Spinal cord (tissue), 10 donors: Measurements from ENCODE around the gene SUCO. TPM values are rescaled to one million over a fixed set of nuclear protein-coding genes. Genes with fewer than 3 reads are reported as not detected.
"Not testable (repeated sequence)": the region's sequence is repeated elsewhere in the genome, so short reads cannot be mapped to it uniquely, and the experiment has no call there.

Source experiments
- DNase-seq, 6 donors: peaks; one replicate each; pipeline versions ENCODE4 v3.0.0 to v3.0.0-alpha.2; 2013 to 2015; ENCODE audit warnings: low spot score in 6 of 6, low read depth in 4 of 6
- H3K27ac ChIP-seq: one replicate; pipeline ENCODE4 v1.5.1; 2013; ENCODE audit warnings: low read depth, low read length, control low read depth
- H3K27me3 ChIP-seq: one replicate; pipeline ENCODE4 v1.6.1; 2013; ENCODE audit warnings: low read length; ENCODE audit not compliant: control insufficient read depth, insufficient read depth
- H3K36me3 ChIP-seq: one replicate; pipeline ENCODE4 v1.6.1; 2013; ENCODE audit warnings: low read length; ENCODE audit not compliant: control insufficient read depth, insufficient read depth
- H3K4me1 ChIP-seq: one replicate; pipeline ENCODE4 v1.6.1; 2013; ENCODE audit warnings: low read length; ENCODE audit not compliant: control insufficient read depth, insufficient read depth
- H3K4me3 ChIP-seq: one replicate; pipeline ENCODE4 v1.5.1; 2013; ENCODE audit warnings: low read depth, low read length, control low read depth
- H3K9me3 ChIP-seq: one replicate; pipeline ENCODE4 v1.6.1; 2013; ENCODE audit warnings: low read length; ENCODE audit not compliant: control insufficient read depth, insufficient read depth
- WGBS: methylation state at CpG from one replicate; pipeline ENCODE4 v1.1.5; 2013; ENCODE audit warnings: missing lambda C conversion rate; ENCODE audit not compliant: insufficient coverage; 5-methylcytosine and 5-hydroxymethylcytosine counted together
- polyA plus RNA-seq, 2 donors: library from polyadenylated mRNA; unstranded; fragments of 120-200 nt; gene quantifications; one replicate each; pipeline ENCODE4 v1.2.1, GENCODE V29; 2013; ENCODE audit not compliant: insufficient read length in 2 of 2
- total RNA-seq, 2 donors: library from RNA; depleted of rRNA in 1 of 2; stranded (reverse); fragments of 120-200 nt in 1 of 2; fragments of >200 nt in 1 of 2; gene quantifications; one replicate each; pipeline versions ENCODE4 v1.2.3 to v1.2.4, GENCODE V29; 2013 to 2014
- donor health status: healthy.

The SUCO gene
- total and polyA plus RNA-seq, 4 donors: 35.0 to 81.0 (median 43.5) TPM

GRCh38 chr1:172492421-172492820 lies 40.5 kb upstream of the SUCO start:
- WGBS: no CpG with 5 or more reads among the region's 1 CpG
- Histone ChIP-seq H3K9me3 (no peaks in the 10 kb centered on the region), H3K36me3 (no peaks in the 10 kb centered on the region), H3K27ac (no peak overlapping the region), H3K4me1 (peaks cover 4% of the 10 kb centered on the region), H3K4me3 (no peak overlapping the region), H3K27me3 (no peaks in the 10 kb centered on the region)
- no peak for DNase-seq

GRCh38 chr1:172494166-172494565 lies 38.8 kb upstream of the SUCO start:
- no peak for DNase-seq
- no peak overlapping the region for H3K4me3 ChIP-seq
- peaks cover 4% of the 10 kb centered on the region for H3K4me1 ChIP-seq
- no peaks in the 10 kb centered on the region for H3K36me3 ChIP-seq
- H3K27me3 ChIP-seq: no peaks in the 10 kb centered on the region
- no peak overlapping the region for H3K27ac ChIP-seq
- 80% methylated on average over 1 of the region's 2 CpGs for WGBS
- H3K9me3 ChIP-seq: no peaks in the 10 kb centered on the region

GRCh38 chr1:172496127-172496526 lies 36.8 kb upstream of the SUCO start:
- H3K9me3 ChIP-seq, H3K4me1 ChIP-seq, H3K27me3 ChIP-seq, H3K36me3 ChIP-seq, H3K27ac ChIP-seq, H3K4me3 ChIP-seq, DNase-seq: not testable (repeated sequence)
- no CpG with 5 or more reads among the region's 5 CpGs for WGBS

- Histone ChIP-seq H3K9me3 (no peaks in the 10 kb centered on the region), H3K4me3 (no peak overlapping the region), H3K27ac (no peak overlapping the region), H3K27me3 (no peaks in the 10 kb centered on the region), H3K36me3 (no peaks in the 10 kb centered on the region), H3K4me1 (peaks cover 4% of the 10 kb centered on the region)
- 100% methylated on average over 1 of the region's 1 CpG for WGBS
- no peak for DNase-seq
Observed at GRCh38 chr1:172496678-172497077, 36.3 kb upstream of the SUCO start.

GRCh38 chr1:172497230-172497629 lies 35.7 kb upstream of the SUCO start:
- peak in 4 of 6 donors; percentile 3 to 55 (median 12) for DNase-seq
- H3K4me1 ChIP-seq: peaks cover 4% of the 10 kb centered on the region
- H3K4me3 ChIP-seq: no peak overlapping the region
- H3K27me3 ChIP-seq: no peaks in the 10 kb centered on the region
- H3K36me3 ChIP-seq: no peaks in the 10 kb centered on the region
- WGBS: 25% methylated on average over 5 of the region's 5 CpGs
- no peaks in the 10 kb centered on the region for H3K9me3 ChIP-seq
- H3K27ac ChIP-seq: no peak overlapping the region

GRCh38 chr1:172498857-172499256 lies 34.1 kb upstream of the SUCO start:
- DNase-seq: no peak

GRCh38 chr1:172499636-172500141 lies 33.3 kb upstream of the SUCO start:
- peaks cover 4% of the 10 kb centered on the region for H3K4me1 ChIP-seq
- no peak overlapping the region for H3K27ac ChIP-seq
- no peaks in the 10 kb centered on the region for H3K9me3 ChIP-seq
- no peak for DNase-seq
- no peak overlapping the region for H3K4me3 ChIP-seq
- WGBS: 81% methylated on average over 2 of the region's 3 CpGs
- no peaks in the 10 kb centered on the region for H3K27me3 ChIP-seq
- no peaks in the 10 kb centered on the region for H3K36me3 ChIP-seq

More at GRCh38 chr1:172498857-172499256, 34.1 kb upstream of the SUCO start:
- no peaks in the 10 kb centered on the region for H3K27me3 ChIP-seq
- no peak overlapping the region for H3K4me3 ChIP-seq
- no peaks in the 10 kb centered on the region for H3K36me3 ChIP-seq
- H3K27ac ChIP-seq: no peak overlapping the region
- WGBS: no CpG with 5 or more reads among the region's 2 CpGs
- H3K9me3 ChIP-seq: no peaks in the 10 kb centered on the region
- H3K4me1 ChIP-seq: peaks cover 4% of the 10 kb centered on the region

- H3K36me3 ChIP-seq: no peaks in the 10 kb centered on the region
- DNase-seq: no peak
- no peak overlapping the region for H3K27ac ChIP-seq
- H3K4me3 ChIP-seq: no peak overlapping the region
- WGBS: 44% methylated on average over 1 of the region's 2 CpGs
- no peaks in the 10 kb centered on the region for H3K27me3 ChIP-seq
- H3K4me1 ChIP-seq: peaks cover 4% of the 10 kb centered on the region
- no peaks in the 10 kb centered on the region for H3K9me3 ChIP-seq
Observed at GRCh38 chr1:172500207-172500606, 32.7 kb upstream of the SUCO start.

GRCh38 chr1:172507741-172508140 lies 25.2 kb upstream of the SUCO start:
- H3K4me1 ChIP-seq: no peaks in the 10 kb centered on the region
- no peaks in the 10 kb centered on the region for H3K9me3 ChIP-seq
- H3K4me3 ChIP-seq: no peak overlapping the region
- H3K27me3 ChIP-seq: no peaks in the 10 kb centered on the region
- no peak for DNase-seq
- H3K27ac ChIP-seq: no peak overlapping the region
- H3K36me3 ChIP-seq: no peaks in the 10 kb centered on the region

- no peaks in the 10 kb centered on the region for H3K27me3 ChIP-seq
- no CpG with 5 or more reads among the region's 3 CpGs for WGBS
- no peak overlapping the region for H3K4me3 ChIP-seq
- no peaks in the 10 kb centered on the region for H3K36me3 ChIP-seq
- DNase-seq: no peak
- no peaks in the 10 kb centered on the region for H3K4me1 ChIP-seq
- H3K9me3 ChIP-seq: no peaks in the 10 kb centered on the region
- H3K27ac ChIP-seq: no peak overlapping the region
Observed at GRCh38 chr1:172510479-172510878, 22.5 kb upstream of the SUCO start.
